ENCODE data around the gene KBTBD6.

DNA sequence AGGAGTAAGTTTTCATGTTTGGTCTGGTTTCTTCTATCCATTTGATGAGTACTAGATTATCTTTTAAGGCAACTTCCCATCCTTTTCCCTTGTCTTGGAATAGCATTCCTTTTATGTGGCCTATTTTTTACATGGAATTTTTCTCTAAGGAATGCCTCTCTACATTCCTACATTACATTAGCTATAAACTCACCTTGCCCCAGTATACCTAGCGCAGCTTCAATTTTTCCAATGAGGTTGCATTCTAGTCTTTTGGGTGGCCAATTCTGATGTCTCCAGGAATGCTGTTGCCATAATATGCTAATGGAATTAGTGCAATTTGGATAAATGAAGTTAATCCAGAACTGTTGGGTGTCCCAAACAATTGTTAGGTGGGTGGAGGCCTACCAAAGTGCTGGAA, 33.8 kb downstream of the KBTBD6 start:
- TF ChIP-seq, protein P1, sequence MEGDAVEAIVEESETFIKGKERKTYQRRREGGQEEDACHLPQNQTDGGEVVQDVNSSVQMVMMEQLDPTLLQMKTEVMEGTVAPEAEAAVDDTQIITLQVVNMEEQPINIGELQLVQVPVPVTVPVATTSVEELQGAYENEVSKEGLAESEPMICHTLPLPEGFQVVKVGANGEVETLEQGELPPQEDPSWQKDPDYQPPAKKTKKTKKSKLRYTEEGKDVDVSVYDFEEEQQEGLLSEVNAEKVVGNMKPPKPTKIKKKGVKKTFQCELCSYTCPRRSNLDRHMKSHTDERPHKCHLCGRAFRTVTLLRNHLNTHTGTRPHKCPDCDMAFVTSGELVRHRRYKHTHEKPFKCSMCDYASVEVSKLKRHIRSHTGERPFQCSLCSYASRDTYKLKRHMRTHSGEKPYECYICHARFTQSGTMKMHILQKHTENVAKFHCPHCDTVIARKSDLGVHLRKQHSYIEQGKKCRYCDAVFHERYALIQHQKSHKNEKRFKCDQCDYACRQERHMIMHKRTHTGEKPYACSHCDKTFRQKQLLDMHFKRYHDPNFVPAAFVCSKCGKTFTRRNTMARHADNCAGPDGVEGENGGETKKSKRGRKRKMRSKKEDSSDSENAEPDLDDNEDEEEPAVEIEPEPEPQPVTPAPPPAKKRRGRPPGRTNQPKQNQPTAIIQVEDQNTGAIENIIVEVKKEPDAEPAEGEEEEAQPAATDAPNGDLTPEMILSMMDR (IDR thresholded peaks at IDR 0.05): no peak
- no peak for TF ChIP-seq EP300 (IDR thresholded peaks at IDR 0.05)
